NCI-H82 treated with DMSO at 0.1 percent for 48 hours (cell line): Measurements from ENCODE around the gene ZC3H13.

Source experiments
- DNase-seq: peaks from one replicate; lab custom pipeline; 2025; ENCODE audit not compliant: unreplicated experiment; lab: John Stamatoyannopoulos, UW

Gene ZC3H13

DNA sequence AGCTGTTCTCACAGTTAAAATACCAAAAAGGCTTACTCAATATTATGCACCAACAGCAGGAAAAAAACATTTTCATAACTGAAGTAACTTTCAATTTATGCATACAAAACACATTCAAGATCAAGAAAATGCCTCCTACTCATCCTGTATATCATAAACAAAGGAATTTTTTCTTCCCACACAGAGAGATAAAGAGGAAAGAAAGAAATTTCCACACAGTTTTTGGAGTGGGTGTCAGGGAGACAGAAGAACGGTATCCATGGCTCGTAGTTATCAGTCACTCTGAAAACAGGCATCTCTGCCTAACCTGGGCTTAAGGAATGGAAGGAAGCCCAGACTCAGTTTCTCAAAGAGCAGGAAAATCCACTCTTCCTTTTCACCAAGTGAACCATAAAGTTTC lies 108.6 kb downstream of the ZC3H13 start:
- DNase-seq, result no peak

DNA sequence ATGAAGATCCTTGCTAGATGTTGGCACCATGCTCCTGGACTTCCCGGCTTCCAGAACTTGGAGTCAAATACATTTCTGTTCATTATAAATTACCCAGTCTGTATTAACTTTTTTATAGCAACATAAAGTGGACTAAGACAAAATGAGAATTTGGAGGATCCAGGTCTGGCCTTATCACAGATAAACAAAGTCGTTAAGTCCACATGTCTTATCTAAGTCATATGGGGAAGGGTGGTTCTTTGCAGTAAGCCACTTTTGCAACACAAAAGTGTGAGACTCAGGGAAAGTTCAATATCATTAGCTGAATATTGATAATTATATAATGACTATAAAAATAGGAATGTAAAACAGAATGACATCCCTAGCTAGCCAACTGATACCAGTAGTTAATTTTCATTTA lies 109.4 kb downstream of the ZC3H13 start:
- DNase-seq, result no peak

DNA sequence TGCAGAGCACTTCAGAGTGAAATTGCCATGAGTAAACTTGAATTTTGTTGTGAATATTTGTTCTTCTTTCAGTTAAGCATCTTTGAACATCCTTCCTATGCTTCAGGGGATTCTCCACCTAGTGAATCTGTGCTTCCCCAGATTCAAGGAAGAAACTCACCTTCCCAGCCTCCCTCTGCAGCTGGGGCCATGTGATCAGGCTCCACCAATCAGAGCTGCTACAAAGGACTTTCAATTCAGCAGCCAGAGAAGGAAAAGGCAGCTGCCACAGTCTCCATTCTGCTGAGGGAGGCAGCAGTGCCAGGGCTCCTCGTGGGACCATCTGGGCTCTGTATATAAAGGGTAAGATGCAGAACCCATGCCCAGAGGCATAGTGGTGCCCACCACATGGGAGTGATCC lies 111.3 kb downstream of the ZC3H13 start:
- no peak for DNase-seq

DNA sequence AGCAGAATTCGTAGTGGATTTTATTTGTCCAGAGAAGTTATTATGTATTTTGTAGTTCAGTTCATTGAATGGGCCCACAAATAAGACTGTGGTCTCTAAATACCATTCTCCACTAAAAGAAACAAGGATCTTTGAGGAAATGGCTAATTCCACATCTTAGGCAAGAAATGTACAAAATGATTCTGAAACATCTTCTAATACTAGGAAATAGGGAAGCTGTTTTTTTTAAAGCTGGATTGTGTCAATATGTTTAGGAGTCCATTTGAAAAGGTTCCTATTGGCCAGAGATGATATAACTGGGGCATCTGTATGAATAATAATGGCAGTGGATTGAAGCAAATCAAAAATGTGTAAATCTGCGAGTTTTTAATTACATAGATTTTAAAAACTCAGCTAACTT lies 112.5 kb downstream of the ZC3H13 start:
- DNase-seq, result no peak

DNA sequence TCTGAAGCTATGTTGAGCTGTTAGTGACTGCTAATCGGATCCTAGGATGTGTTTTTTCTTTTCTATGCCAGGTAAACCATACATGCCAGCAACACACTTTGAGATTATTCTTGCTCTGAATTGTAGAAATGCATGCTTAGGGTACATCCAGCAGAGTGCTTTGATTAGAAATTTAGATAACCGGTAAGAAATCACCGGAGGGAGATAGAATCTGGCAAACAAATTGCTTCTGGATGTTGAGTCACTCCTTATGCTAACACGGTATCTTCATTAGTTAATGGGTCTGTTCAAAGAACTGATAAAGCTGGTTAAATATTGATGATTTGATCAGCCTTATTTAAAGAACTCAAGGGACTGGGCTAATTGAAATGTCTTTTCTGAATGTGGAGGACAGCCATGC lies 115.9 kb downstream of the ZC3H13 start:
- no peak for DNase-seq

DNA sequence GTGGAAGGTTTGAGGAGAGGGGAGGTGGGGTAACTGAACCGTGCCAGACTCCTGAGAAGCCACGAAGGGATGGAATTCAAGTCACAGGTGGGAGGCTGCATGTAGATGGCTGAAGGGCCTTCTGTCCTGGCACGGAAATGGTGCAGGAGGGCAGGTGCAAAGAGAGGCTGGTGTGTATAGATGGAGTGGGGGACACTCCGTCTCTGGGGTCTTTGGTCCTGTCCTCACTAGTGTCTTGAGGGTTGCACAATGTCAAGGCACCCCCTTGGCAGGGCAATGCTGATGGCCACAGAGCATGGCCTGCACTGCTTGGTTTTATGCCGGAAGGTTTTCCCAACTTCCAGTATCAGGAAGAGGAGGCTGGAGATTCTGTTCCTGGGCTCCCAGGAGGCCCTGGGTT lies 118.3 kb downstream of the ZC3H13 start:
- no peak for DNase-seq

DNA sequence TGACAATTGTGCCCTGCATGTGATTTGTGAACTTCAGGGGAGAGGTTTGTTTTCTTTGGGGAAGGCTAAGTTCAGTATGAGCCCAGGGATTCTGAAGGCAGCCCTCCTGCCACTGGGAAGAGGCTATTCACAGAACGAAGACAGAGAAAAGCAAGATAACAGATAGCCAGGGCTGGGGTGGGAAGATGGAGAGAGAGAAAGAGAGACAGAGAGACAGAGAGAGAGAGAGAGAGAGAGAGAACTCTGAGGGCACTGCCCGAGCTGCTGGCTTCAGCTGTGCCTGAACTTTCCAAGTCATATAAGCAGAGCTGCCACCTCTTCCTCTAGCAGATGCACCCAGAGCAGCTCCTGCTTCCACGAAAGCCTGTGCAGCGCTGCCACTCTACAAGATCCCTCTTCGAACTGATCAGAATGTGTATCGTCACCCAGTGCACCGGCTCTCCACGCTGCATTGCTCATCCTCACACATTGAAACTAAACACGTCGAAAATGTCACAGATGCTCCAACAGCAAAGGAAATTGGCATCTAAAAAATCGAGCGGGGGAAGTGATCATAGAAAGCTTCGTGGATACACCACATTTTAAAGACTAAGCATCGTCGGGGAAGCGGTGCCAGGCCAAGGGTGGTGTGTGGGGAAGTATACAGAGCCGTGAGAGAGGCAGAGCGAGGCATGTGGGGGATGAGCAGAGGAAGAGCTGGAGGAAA lies 119.2 kb downstream of the ZC3H13 start:
- no peak for DNase-seq

DNA sequence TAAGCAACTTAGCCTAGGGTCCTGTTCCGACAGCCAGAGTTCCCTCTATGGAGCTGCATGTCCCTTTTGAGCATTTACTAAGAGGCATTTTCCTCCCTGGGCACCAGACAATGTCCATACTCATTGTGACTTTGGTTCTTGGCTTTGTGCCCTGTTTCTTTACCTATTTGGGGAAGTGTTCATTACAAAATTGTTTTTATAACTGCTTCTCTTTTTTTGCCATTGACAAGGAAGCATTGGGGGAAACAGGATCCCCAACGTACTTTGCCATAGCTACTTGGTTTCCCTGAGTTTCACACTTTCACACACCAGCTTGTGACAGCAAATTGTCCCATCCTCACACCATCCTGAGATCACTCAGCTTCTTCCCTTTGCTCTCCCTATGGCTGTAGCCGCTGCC lies 119.9 kb downstream of the ZC3H13 start:
- DNase-seq, result no peak

DNA sequence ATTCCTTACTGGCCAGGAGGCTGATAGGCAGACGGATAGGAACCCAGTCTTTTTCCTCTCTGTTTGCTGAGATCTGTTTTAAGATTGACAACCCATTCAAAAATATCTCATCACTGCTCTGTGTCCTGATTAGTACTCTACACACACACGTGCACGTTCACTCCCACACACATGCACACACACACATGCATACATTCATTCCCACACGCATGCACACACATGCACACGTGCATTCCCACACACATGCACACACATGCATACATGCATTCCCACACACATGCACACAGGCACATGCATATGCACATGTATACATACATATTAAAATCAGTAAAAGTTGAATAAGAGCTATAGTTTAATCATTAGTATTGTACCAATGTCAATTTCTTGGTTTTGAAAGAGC lies 120.4 kb downstream of the ZC3H13 start:
- no peak for DNase-seq

DNA sequence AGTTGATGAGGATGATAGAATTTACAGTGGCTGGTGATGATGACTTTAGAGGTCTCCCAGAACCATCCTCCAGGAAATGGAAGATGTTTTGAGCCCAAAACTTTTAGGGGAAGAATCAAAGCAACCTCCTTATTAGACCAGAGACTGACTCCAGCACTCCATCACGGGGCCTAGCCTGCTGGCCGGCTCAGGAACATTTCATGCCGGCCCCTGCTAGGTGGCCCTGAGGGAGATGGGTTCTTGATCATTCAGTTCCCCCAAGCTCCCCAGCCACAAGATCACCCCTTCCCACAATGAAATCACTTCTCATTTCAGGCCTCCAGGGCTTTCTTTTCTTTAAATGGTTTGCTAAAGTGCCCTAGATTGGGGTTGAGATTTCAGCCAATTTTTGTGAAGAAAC lies 121.3 kb downstream of the ZC3H13 start:
- no peak for DNase-seq

DNA sequence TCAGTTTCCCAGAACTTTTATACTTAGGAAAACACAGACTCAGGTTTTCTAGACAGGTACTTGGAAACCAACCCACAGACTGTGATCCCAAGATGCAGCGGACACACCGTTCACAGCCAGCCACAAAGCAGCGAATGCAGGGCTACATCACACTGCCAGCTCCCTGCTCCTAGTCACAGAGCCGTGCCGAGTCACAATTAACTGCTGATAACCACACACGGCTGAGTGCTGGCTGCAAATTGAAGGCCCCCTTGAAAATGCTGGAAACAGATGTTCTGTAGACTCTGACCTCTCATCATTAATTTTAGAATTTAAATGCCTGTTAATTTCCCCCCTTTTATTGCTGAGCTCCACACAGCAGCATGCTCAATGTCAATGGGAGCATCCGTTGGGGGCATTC lies 122.4 kb downstream of the ZC3H13 start:
- no peak for DNase-seq

DNA sequence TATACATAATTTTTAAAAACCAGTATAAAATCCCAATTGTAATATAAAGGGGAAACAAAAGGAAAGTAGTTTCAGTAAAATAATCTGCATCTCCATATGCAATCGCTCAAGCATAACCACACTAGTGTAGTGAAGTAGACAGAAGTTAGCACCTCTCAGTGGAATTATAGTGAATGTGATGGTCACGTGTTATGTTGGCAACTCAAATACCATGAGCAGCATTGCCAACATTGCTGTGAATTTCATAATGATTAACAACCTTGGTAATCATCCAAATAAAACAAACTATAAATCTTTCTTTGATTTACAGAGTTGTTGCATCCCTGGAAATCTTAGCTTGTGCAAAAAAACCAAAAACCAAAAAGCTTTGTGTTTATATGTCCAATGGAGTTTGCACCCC lies 123.7 kb downstream of the ZC3H13 start:
- no peak for DNase-seq

DNA sequence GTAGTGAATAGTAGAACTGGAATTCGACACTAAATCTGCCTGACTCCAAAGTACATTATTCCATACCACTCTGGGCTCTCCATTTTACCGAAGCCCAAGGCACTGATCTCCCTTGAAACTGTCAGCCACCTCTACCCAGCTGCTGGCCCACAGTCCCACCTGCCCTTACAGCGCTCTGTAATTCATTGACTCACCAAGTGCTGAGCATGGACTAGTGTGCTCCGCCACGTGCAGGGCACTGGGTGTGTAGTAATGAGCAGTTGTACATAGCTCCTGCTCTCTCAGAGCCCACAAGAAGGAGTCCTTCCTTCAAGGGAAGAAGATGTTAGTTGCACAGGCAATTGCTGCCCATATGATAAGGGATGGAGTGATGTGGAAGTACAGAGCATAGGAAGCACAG lies 124.4 kb downstream of the ZC3H13 start:
- DNase-seq, result no peak

DNA sequence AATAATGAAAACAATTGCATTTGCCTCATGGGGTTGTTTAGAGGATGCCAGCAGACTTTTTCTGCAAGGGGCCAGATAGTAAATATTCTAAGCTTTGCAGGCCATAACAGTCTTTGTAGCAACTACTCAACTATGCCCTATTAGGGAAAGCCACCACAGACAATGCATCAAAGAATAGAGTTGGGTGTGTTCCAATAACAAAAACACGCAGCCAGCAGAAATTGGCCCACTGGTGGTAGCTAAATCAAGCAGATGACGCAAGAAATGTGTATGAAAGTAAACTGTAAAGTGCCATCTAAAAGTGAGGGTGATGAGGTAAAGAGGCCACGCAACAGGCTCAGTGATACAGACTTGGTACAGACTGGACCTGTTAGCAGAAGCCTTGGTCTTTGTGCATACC lies 125.8 kb downstream of the ZC3H13 start:
- DNase-seq, result no peak

DNA sequence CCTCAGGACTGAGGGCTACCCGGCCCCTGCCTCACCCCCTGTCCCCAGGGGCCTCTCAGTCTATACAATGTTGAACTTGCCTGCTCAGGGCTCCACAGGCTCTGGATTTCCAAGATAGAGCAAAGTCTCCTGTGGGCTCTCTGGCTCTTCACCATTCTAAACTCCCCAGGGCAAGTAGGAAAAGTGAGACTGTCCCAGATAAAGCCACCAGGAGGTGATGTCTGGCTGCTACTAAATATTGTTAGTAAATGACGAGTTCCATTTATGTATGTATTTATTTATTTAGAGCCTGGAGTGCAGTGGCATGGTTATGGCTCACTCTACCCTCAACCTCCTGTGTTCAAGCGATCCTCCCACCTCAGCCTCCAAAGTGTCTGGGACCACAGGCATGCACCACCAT lies 127.4 kb downstream of the ZC3H13 start:
- DNase-seq, result no peak

DNA sequence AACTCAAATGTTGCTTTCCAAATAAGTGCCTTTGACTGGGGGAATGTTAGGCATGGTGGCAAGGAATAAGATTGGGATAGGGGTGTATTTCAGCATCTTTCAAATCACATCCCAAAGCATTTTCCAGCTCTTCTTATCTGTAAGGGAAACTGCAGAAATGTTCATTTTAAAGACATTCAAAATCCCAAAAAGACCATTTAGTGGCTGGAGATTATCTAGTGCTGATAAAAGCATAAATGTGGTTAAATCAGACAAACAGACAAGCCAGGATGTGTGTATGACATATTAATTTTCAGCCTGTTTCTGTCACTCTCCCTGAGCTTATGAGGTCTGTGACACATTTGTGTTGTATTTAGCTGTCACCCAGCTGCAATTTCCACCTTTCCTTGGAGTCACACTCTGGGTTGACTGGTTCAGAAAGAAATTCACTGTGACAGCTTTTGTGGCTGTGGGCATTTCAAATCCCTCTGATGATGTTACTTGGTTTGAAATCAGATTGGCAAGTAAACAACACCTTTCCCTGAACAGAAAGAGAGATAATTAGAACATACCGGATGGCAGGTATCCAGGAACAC lies 131.3 kb downstream of the ZC3H13 start:
- DNase-seq, result no peak

DNA sequence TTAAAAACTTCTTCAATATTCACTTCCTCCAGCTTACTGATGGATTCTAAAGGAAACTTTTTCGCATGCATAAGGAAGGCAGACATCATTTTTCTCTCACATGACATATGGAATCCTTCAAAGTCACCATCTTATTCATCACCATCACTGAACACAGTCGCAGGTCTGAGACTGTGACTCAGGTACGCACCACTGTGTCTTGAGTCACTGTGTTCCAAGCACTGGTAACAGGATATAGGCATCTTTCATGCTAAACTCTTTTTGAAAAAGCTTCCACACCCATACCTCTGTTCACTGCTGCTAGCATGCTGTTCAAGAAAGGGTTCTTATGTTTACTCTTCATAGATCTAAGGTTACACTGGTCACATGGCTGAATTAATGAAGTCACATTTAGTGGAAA lies 133.9 kb downstream of the ZC3H13 start:
- DNase-seq, result no peak

DNA sequence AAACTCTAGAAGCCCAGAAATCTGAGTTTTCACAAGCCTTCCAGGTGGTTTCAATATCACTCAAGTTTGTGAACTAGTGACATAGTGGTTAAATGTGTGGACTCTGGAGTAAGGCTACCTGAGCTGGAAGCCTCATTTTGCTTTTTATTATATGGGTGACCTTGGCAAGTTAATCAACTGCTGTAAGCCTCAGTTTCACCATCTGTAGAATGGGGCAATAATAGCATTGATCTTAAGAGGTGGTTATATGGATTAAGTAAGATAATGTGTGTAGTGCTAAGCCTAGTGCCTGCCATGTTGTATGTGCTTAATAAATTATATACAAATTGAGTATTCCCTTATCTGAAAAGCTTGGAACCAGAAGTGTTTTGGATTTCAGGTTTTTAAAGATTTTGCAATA lies 135.5 kb downstream of the ZC3H13 start:
- DNase-seq, result no peak

DNA sequence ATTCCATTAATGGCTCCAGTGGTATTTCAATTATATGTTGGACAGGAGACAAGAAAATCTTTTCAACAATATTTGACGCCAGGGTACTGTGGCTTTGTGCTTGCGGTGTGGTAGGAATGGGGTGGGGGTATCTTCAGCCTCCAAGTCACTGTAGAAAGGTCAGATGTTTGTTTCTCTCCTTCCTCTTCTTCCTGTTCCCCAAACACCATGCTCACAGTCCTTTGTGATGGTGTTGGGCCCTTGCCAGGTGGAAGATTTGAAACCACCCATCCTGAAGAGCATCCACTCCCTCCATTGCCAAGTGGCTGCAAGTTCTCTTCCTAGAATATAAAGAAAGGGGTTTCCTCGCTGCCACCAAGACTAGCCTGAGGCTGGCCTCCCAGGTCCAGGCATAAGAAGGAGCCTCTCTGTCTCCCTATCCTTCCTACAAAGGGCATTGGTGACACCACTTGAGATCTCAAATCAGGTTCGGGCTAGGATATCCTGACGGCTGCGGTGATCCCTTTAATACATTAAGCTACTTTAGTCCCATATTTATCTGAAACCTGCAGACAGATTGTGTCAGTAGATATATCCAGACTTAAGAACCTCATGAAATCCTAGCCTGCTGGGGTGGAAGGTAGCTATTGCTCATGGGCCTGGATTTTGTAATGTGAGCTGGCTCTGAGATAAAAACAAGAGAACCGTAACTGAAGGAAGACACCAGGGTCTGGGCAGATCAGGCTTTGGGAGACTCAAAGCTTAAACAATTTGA lies 136.7 kb downstream of the ZC3H13 start:
- DNase-seq, result peak; percentile 98

DNA sequence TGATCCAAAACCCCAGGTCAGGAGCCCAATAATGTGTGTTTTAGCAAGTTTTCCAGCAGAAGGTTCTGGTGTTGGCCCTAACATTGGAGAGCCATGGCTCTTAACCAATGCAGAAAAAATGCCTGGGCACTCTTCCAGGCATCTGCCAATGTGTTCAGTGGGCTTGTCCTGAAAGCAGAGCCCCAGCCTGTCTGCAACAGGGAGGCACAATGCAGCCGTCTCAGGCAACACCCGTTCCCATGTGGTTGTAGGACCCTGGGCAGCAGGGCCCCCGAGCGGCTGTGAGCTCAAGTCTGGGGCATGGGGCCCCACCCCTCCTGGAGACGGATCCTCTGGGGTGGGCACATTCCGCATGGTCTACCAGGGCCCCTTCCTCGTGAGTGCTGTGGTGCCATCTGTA lies 142.9 kb downstream of the ZC3H13 start:
- DNase-seq, result no peak

DNA sequence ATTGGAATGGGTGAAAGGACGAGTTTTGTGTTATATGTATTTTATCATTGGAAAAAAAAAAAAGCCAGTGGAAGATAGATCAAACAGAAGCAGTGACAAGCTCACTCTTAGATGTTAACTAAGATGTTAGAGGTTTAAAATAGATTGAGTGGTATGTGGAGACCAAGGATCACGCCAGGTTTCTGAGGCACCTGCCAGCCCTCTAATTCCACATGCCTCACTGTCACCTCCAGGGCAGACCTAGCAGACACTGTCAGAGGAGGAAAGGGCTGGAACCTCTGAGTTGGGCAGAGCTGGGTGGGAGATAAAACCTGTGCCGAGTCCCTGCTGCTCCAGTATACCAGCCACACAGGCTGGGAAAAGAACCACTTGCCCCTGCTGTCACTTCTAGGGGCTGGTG lies 143.5 kb downstream of the ZC3H13 start:
- DNase-seq, result no peak

DNA sequence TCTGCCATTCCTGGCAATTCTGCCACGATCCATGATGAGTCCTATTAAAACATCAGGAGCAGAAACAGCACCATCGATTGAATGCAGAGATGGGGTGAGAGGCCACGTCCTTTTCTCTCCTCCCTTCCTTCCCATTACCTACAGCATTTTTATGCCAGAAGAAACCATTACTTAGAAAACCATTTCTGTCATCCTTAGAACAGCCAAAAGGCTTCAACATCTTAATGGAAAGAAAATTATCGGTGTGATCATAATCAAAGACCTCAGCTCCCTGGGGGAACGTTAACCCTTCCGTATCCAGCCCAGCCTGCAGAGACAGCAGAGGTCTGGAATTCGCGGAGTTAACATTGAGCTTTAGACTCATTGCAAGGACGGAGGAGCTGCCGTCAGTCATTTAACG lies 145.0 kb downstream of the ZC3H13 start:
- DNase-seq, result no peak
